Measurements from ENCODE around the gene PLXNB1.
"Not testable (repeated sequence)": the region's sequence is repeated elsewhere in the genome, so short reads cannot be mapped to it uniquely, and the experiment has no call there.

The PLXNB1 gene

GRCh38 chr3:48474619-48475018, 44.7 kb upstream of the PLXNB1 start:
- no peak overlapping the region for H3K4me3 ChIP-seq (ENCODE audit: low read length)
- TF ChIP-seq CTCF (conservative IDR thresholded peaks at IDR 0.05; ENCODE audit: low read length), result no peak
- DNase-seq (ENCODE audit: low read depth), result no peak

DNA sequence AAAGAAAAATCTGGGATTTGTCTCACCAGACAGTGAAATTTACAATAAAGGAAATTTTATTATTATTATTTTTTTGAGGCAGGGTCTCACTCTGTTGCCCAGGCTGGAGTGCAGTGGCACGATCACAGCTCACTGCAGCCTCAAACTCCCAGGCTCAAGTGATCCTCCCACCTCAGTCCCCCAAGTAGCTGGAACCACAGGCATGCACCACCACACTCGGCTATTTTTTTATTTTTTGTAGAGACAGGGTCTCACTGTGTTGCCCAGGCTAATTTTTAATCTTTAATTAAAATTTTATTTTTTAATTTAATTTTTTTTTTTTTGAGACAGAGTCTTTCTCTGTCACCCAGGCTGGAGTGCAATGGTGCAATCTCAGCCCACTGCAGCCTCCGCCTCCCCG, 44.1 kb upstream of the PLXNB1 start:
- not testable (repeated sequence) for DNase-seq (ENCODE audit: low read depth)

GRCh38 chr3:48473617-48473952, 43.7 kb upstream of the PLXNB1 start:
- H3K4me3 ChIP-seq (ENCODE audit: low read length), result no peak overlapping the region
- no peak for DNase-seq (ENCODE audit: low read depth)
- TF ChIP-seq CTCF (conservative IDR thresholded peaks at IDR 0.05; ENCODE audit: low read length), result no peak

More for the DNA sequence above, 44.1 kb upstream of the PLXNB1 start:
- H3K4me3 ChIP-seq (ENCODE audit: low read length), result not testable (repeated sequence)

DNA sequence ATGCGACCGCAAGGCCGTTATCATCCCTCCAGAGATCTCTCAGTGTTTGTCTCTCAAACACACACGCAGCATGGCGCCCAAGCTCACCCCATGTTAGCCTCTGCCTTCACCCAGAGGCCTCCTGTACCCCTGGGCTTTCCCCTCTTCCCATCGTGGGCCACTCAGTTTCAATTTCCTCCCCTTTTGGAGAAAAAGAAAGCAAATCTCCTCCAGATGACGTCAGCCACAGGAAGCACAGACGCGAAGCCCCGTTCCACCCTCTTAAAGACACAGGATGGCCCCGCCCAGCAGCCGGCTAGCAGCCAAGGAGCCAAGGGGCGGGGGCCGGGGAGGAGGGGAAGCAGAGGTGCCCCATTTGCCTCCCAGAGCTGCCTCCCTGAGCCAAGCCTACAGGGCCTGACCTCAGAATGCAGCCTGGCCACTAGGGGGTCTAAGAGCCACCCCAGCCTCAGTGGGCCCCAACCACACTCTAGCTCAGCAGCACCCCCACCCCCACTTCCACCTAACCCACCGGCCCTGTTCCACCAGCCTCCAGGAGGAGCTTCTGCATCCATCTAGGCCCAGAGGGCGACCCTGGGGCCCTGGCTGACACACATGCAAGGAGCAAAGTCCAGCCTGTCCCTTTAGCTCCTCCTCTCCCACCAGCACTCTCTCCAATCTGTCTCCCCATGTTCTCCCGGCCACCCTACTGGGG, 43.2 kb upstream of the PLXNB1 start:
- peak; percentile 87 for DNase-seq (ENCODE audit: low read depth)
- peak overlapping the region; percentile 76 for H3K4me3 ChIP-seq (ENCODE audit: low read length)
- peak; percentile 55 for TF ChIP-seq CTCF (conservative IDR thresholded peaks at IDR 0.05; ENCODE audit: low read length)

GRCh38 chr3:48472673-48472922, 42.7 kb upstream of the PLXNB1 start:
- no peak for DNase-seq (ENCODE audit: low read depth)
- peak overlapping the region; percentile 76 for H3K4me3 ChIP-seq (ENCODE audit: low read length)
- no peak for TF ChIP-seq CTCF (conservative IDR thresholded peaks at IDR 0.05; ENCODE audit: low read length)

- no peak overlapping the region for H3K4me3 ChIP-seq (ENCODE audit: low read length)
- TF ChIP-seq CTCF (conservative IDR thresholded peaks at IDR 0.05; ENCODE audit: low read length), result no peak
Observed at GRCh38 chr3:48470286-48470685, 40.4 kb upstream of the PLXNB1 start.

DNA sequence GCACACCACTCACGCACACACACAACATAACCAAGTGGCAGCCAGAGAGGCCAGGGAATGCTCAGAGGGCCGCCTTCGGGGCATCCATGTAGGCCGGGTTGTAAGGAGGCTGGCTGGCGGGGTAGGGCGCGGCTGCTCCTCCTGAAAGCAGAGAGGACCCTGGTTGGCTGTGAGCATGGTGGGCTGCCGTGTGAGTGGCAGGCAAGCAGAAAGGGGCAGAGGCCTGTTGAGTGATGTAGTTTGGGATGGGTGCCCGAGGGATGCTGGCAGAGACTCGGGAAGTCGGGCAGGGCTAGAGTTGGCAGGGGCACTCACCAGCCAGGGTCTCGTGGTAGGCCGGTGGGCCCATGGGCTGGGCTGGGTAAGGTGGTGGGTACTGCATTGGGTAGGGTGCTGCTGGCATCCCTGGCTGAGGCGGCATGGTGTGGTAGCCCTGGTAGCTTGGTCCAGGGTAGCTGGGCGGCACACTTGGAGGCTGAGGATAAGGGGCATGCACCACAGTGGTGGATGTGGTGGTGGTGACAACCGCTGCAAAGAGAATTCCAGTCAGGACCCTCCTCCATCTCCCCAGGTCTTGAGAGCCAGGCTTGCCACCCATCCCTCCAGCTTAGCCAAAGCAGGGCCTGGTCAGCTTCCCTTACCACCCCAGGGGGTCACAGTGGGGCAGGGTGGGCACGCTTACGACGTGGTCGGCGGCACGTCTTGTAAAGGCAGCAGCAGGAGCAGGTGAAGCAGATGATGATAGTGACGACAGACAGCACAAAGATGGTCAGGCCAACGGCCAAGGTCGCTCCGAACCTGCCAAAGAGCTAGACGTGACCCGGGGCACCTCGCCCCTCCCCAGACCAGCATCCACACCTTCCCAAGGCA, 39.4 kb upstream of the PLXNB1 start:
- no peak overlapping the region for H3K4me3 ChIP-seq (ENCODE audit: low read length)
- no peak for TF ChIP-seq CTCF (conservative IDR thresholded peaks at IDR 0.05; ENCODE audit: low read length)
- DNase-seq (ENCODE audit: low read depth), result no peak

More at GRCh38 chr3:48470286-48470685, 40.4 kb upstream of the PLXNB1 start:
- DNase-seq (ENCODE audit: low read depth), result no peak
